Stimulated activated CD8-positive, alpha-beta memory T cell treated with anti-CD3 and anti-CD28 coated beads, Interleukin-2, amount 100 ng/mL, for 48 hours (primary cell): ENCODE data around the gene PPOX.

ENCODE experiments used
- DNase-seq, 2 donors: peaks; one replicate each; pipeline ENCODE4 v3.0.0-alpha.2; 2020; ENCODE audit warnings: low read depth in 2 of 2

Gene PPOX

DNA sequence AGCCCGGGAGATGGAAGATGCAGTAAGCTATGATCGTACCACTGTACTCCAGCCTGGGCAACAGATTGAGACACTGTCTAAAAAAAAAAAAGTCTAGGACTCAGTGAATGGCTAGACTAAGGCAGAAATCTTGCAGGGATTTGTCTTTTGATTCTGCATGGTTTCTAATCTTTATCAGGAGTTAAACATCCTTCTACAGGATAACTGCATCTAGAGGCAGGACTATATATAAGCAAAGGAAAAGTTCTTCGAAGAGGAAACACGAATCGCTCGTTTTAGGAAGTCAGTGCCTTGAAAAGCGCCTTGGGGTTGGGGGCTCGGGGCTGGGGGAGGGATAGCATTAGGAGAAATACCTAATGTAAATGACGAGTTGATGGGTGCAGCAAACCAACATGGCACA lies 13.1 kb upstream of the PPOX start:
- no peak for DNase-seq

DNA sequence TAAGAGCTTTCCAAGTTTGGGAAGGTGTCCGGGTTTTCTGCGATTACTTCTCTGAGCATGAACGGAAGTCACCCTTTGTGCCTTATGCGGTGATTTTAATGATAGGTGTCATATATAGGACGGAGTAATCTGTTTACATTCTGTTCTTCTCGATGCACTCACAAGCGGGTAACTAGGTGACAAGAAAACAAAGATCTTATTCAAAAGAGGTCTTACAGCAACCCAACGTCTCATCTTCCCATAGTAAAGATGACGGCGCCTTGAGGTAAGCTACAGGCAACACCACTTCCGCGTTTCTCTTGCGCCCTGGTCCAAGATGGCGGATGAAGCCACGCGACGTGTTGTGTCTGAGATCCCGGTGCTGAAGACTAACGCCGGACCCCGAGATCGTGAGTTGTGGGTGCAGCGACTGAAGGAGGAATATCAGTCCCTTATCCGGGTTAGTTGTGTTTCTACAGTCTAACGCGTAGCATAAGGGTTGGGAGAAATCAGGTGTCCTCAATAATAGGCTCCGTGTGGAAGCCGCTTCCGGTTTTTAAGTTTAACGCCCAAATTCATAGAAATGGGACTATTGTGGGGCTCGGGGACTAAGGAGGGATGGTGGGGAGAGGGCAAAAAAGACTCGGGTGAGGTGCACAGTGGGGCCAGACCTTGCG lies 12.4 kb upstream of the PPOX start, which contains the start of gene UFC1:
TSS of gene UFC1 (plus strand) at position 297 of the 656 bp plus-strand sequence. CDS start at position 317, 20 bp downstream.
- peak; percentile 51 to 58 for DNase-seq

DNA sequence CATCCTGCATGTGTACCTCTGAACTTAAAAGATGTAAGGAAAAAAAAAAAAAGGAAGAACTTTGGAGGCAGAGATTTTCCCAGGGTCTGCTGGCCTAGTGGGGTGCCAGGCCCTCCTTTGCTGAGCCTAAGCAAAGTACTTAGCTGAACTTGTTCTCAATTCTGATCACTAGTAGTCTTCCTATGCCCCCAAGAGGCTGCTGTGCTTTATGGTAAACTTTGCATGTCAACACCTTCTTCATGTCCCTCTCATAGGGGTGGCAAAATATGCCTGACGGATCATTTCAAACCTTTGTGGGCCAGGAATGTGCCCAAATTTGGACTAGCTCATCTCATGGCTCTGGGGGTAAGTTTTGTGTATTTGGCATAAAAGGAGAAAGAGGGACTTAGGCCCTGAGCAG lies 8.4 kb upstream of the PPOX start:
- DNase-seq: no peak

DNA sequence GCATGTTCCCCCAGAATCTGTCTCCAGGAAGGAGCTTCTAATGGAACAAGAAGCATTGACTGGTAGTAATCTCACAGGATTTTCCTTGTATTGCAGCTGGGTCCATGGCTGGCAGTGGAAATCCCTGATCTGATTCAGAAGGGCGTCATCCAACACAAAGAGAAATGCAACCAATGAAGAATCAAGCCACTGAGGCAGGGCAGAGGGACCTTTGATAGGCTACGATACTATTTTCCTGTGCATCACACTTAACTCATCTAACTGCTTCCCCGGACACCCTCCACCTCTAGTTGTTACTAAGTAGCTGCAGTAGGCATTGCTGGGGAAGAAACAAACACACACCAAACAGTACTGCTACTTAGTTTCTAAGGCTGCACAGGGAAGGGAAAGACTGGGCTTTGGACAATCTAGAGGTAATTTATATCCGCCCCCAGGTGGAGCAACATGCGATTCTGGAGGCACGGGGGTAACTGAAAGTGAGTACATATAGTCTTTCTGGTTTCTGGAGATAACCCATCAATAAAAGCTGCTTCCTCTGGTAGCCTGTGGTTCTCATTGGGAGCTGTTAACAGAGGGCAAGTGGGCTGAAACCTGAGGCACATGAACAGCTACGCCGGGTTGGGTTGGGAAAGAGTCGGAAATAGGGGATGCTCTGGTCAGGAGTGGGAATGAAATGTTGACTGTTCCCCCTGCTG lies 7.8 kb upstream of the PPOX start:
- DNase-seq: no peak

DNA sequence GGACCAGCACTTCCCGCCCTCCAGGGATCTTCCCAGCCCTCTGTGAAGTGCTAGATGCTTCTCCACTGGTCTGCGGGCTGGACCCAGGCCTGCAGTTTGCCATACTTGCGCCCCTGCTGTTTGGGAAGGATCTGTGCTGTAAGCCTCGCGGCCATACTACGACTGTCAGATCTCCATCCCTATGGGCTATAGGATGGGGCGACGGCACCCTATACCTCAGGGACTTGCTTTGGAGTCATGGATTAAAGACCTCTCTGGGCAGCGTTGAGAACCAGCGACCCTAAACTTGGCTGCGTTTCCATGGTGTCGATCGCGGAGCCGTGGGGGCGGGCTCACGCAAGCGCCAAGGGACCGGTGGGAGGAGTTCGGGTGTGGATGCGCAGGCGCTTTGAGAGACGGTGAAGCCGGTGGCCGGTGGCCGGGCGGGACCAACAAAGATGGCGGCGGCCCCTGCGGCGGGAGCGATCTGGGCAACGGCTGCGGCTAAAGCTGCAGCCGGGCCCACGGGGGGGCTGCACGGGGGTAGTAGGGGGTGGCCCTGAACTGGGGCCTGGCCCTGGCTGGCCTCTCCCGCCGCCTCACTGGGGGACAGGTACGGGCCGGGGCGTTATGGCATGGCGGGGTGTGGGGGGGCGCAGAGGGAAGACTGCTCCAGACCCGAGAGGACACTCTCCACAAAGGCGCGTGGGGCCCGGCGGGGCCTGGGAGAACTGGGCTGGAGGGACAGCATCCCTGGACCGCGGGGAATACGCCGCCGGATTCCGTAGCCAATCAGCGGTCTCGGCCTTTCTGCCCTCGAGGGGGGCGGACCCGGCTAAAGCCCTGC lies 6.9 kb upstream of the PPOX start, which contains the start of gene USP21:
TSS of gene USP21 (plus strand) at position 414 of the 826 bp plus-strand sequence. CDS start 1,141 bp downstream, outside the sequence.
- peak; percentile 87 to 90 for DNase-seq

DNA sequence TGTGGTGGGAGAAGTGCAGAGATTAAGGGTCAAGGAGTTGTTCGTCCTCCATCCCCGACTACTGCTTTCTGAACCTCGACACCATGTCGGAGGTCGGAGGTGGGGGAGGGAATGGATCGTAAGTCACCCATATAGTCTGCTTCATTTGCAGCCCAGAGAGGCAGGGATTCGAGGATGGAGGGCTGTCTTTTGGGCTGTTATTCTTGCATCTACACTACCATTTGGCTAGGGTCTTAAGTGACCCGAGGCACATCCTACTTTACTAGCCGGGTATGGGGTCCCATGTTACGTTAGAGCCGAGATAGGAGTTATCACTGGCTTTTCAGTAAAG lies 6.3 kb upstream of the PPOX start:
- no peak for DNase-seq

DNA sequence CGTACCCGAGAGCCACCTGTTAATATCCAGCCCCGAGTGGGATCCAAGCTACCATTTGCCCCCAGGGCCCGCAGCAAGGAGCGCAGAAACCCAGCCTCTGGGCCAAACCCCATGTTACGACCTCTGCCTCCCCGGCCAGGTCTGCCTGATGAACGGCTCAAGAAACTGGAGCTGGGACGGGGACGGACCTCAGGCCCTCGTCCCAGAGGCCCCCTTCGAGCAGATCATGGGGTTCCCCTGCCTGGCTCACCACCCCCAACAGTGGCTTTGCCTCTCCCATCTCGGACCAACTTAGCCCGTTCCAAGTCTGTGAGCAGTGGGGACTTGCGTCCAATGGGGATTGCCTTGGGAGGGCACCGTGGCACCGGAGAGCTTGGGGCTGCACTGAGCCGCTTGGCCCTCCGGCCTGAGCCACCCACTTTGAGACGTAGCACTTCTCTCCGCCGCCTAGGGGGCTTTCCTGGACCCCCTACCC lies 5.5 kb upstream of the PPOX start:
- no peak for DNase-seq

DNA sequence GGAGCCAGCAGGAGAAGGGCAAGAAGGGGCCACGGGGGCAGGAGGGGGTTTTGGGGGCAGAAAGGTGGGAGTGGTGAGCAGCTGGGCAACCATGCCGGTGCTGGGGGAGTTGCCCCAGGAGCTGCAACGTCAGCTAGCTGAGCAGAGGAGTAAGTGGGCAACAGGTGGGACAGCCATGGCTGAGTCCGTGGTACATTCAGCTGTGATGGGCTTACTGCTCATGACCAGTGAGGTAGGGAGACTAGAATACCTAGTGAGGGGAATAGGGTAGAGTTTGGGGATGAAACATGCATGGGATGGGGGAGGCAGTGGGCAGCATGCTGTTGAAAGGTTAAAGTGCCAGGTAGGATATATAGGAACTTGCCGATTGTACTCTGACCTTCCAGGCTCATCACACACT lies 4.6 kb upstream of the PPOX start:
- DNase-seq: no peak

DNA sequence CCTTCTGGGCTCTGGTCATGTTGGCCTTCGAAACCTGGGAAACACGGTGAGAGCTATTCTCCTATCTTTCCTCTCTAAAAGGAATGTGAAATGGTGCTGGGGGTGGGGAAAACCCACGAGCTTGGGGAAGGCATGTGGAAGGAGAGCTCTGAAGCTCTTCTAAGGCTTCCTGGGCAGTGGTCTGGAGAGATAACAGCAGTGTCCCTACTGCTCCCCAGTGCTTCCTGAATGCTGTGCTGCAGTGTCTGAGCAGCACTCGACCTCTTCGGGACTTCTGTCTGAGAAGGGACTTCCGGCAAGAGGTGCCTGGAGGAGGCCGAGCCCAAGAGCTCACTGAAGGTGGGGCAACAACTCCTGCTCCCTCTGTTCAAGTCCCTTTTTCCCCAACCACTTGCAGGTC lies 4.2 kb upstream of the PPOX start:
- DNase-seq: no peak

DNA sequence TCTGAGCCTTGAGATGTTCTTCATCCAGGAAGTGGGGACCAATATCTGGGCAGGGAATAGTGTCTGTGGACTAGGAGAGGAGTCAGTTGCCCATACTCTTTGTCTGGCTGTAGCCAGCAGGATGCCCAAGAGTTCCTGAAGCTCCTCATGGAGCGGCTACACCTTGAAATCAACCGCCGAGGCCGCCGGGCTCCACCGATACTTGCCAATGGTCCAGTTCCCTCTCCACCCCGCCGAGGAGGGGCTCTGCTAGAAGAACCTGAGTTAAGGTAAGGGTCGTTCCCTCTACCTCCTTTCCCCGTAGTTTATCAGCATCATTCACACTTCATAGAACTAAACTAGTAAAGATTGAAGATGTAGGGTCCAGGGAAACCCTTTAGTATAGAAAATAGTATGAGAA lies 3.4 kb upstream of the PPOX start:
- DNase-seq: no peak

DNA sequence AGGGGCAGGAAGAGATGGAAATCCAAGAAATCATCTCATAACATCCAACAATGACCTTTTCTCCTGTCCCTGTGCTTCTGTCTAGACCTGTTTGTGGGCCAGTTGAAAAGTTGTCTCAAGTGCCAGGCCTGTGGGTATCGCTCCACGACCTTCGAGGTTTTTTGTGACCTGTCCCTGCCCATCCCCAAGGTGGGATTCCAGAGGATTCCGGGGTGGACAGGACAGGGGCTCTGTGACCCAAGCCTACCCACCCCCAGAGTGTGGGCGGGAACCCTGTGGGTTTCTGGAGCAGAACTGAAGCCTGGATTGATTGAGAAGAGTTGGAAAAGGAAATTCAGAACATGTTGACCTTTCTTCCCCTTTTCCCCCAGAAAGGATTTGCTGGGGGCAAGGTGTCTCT lies 2.4 kb upstream of the PPOX start:
- no peak for DNase-seq

DNA sequence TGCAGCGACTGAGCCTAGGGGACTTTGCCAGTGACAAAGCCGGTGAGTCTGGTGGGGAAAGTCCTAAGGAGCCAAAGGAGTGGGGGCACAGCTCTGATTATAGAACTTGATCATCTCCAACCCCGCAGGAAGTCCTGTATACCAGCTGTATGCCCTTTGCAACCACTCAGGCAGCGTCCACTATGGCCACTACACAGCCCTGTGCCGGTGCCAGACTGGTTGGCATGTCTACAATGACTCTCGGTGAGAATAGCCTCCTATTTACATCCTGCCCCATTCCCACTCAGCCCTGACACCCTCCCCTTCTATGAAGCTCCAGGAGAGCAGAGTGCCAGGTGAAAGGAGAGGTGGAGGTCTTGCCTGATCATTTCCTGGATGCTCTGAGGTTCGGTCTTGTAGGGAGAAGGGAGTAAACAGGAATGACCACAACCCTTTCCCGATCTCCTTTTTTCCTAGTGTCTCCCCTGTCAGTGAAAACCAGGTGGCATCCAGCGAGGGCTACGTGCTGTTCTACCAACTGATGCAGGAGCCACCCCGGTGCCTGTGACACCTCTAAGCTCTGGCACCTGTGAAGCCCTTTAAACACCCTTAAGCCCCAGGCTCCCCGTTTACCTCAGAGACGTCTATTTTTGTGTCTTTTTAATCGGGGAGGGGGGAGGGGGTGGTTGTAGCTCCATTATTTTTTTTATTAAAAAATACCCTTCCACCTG lies 1.2 kb upstream of the PPOX start:
- no peak for DNase-seq

DNA sequence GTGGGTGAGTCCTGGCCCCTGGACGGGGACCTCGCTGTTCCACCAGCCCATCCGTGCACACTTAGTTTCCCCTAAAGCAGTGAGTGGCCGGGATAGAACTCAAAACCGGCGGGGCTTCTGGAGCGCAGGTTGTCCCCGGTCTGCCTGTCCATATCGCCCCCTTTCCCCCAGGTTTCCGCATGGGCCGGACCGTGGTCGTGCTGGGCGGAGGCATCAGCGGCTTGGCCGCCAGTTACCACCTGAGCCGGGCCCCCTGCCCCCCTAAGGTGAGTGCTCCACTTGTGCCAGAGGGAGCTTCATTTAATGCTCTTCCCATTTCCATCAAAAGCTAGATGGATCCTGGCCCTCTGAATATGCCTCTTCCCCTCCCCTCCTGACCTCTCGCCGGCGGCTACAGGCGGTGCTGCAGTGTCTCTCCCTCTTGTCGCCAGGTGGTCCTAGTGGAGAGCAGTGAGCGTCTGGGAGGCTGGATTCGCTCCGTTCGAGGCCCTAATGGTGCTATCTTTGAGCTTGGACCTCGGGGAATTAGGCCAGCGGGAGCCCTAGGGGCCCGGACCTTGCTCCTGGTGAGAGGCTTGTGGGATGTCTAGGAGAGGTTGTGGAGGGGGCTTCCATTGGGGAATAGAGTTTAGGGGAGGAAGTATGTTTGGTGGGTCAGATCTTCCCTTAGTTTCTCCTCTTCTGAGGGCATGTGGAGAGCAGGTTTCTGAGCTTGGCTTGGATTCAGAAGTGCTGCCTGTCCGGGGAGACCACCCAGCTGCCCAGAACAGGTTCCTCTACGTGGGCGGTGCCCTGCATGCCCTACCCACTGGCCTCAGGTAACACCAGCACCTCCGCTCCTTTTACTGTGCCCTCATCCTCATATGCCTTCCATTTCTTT lies 683 bp downstream of the PPOX start:
- no peak for DNase-seq

DNA sequence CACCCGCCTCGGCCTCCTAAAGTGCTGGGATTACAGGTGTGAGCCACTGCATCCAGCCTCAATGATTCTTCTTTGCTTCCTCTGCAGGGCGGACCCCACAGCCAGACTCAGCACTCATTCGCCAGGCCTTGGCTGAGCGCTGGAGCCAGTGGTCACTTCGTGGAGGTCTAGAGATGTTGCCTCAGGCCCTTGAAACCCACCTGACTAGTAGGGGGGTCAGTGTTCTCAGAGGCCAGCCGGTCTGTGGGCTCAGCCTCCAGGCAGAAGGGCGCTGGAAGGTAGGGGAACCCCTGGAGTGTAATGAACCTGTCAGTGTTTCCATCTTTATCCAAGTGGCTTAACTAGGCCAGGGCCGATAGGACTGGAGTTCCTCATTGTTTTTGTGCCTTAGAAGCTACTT lies 2.7 kb downstream of the PPOX start:
- DNase-seq: no peak

DNA sequence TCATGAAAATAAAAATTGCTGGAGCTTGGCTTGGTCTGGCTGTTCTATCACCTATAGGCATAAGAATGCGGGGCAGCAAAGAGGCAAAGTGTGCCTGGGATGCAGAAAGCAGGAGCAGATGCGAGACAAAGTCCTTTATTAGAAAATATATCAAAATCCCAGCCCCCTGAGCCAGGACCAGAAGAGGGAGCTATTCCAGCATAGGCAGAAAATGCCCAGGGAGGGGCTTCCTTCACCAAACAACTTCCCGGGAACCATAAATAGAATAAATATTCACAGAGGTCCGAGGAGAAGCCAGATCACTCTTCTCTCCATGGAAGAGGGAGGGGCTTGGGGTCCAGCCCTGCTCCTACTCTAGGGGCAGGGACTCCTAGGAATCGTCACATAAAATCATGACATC lies 5.0 kb downstream of the PPOX start:
- no peak for DNase-seq

DNA sequence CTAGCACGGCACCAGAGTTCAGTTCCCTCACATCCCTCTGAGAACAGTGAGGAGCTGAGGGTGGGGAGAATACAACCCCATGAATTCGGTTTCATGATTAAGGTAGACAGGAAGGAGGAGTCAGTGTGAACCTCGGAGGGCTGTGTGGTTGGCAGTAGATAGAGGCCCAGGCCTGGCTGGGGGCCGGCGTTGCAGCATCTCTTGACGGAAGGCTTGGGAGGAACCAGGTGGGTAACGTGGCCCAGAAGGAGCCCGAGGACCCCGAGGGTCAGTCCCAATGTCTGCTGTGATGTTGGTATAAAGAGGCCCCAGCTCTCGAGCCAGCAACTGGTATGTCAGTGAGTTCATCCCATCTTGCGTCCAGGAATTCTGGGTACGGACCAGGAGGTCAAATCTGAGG lies 5.5 kb downstream of the PPOX start:
- DNase-seq: no peak

DNA sequence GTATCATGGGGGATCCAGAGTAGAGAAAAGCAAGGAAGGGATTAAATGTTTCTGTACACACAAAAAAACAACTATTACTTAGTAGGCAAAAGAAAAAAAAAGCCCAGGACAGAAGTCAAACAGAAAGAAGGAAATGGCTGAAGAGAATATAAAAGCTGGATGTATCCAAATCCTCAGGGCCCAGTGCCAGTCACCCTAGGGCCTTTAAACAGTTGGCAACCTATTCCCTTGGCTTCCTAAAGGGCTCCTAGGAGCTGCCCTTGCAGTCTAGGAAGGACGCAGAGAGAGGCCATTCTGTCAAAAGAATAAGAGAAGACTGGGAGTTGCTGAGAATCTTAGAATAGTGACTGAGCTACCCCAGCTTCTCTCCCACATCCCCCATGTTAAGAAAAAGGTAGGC lies 6.1 kb downstream of the PPOX start:
- no peak for DNase-seq

DNA sequence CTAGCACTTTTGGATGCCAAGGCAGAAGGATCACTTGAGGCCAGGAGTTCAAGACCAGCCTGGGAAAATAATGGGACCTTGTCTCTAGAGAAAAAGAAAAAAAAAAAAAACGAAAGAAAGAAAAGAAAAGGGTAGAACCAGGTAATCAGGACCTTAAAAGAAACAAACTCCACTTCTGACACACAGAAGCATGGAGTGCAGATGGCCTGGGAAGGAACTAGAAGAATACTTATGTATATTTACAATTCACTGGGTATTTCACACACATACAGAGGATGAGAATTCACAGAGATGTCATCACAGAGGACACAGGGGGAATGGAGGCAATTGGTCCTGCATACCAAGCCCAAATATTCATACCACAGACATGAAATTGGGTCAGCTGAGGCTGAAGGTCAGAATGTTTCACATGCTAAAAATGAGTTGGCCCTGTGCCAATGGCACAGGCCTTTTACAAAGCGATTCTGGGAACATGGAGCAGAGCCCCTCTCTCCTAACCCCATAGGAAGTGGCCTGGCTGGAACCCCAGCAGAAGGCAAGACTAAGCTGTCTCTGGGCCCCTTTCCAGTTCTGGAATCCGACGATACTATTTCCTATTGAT lies 6.7 kb downstream of the PPOX start:
- DNase-seq: no peak

DNA sequence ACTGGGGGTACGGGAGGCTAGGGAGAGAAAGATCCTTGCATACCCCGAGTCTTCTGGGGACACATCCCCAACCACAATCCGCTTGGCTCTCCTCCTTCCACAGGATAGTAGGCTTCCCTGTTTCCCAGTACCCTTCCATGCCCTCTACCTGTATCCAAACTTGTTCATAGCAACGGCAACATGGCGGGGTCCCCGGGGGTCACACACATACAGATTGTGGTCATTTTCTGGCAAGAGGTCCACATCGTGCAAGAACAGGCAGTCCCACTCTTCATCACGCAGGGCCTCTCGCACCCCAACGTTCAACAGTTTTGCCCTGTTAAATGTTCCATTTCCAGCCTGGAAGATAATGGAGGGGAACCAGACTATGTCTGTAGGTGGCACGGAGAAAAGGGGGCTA lies 7.5 kb downstream of the PPOX start:
- DNase-seq: no peak

DNA sequence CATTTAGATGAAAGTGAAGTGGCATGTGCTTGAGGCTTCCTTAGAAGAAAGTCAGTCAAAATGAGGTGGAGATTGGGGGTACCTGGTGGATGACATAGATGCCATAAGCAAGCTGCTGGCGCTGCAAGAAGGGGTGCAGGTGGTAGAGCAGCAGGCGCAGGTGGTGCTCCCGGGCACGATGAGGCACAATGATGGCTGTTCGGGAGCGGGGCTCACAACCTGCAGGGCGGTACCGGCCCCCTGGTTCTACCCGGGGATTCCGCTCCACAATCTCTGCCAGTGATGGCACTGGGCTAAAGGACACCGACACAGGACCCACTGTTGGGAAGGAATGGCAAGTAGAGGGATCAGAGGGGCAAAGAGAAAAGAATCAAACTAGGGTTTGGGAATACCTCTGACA lies 8.7 kb downstream of the PPOX start:
- no peak for DNase-seq
